H7 (cell line): ENCODE measurements around the gene APMAP. TPM values are rescaled to one million over a fixed set of nuclear protein-coding genes. Genes with fewer than 3 reads are reported as not detected.

ENCODE experiments used
- DNase-seq: peaks from one replicate; pipeline ENCODE4 v3.0.0; 2012
- H3K27me3 ChIP-seq: 2 replicates; pipeline ENCODE4 v1.6.0; 2011; ENCODE audit warnings: mild to moderate bottlenecking, low read length; ENCODE audit not compliant: control insufficient read depth, insufficient read depth
- H3K36me3 ChIP-seq: replicated peaks from 2 replicates; pipeline ENCODE4 v1.5.1; 2011; ENCODE audit warnings: low read length; ENCODE audit not compliant: control insufficient read depth, insufficient read depth
- H3K4me3 ChIP-seq: 2 replicates; pipeline ENCODE4 v1.5.1; 2011; ENCODE audit warnings: low read depth, mild to moderate bottlenecking, control low read depth, low read length, moderate library complexity; ENCODE audit not compliant: insufficient read depth
- total RNA-seq: library from RNA; depleted of rRNA; stranded (reverse); fragments of >200 nt; shearing (Covaris generic); gene quantifications from 2 replicates; pipeline ENCODE4 v1.2.3, GENCODE V29; 2014

Gene APMAP
- total RNA-seq, 1 experiment from 2014 or later: 63.5 TPM

GRCh38 chr20:24978513-24978912 is 14.0 kb downstream of the APMAP start:
- DNase-seq: no peak
- Histone ChIP-seq H3K4me3 (no peak overlapping the region), H3K27me3 (no peaks in the 10 kb centered on the region), H3K36me3 (peaks cover 4% of the 10 kb centered on the region)

GRCh38 chr20:24977797-24978196 is 14.8 kb downstream of the APMAP start:
- Histone ChIP-seq H3K4me3 (no peak overlapping the region), H3K27me3 (no peaks in the 10 kb centered on the region), H3K36me3 (peaks cover 4% of the 10 kb centered on the region)
- no peak for DNase-seq

GRCh38 chr20:24977336-24977735 is 15.2 kb downstream of the APMAP start:
- peaks cover 7% of the 10 kb centered on the region for H3K36me3 ChIP-seq
- no peak overlapping the region for H3K4me3 ChIP-seq
- no peak for DNase-seq
- H3K27me3 ChIP-seq: no peaks in the 10 kb centered on the region

GRCh38 chr20:24972341-24972740 is 20.2 kb downstream of the APMAP start:
- peaks cover 22% of the 10 kb centered on the region for H3K36me3 ChIP-seq
- DNase-seq: no peak
- no peaks in the 10 kb centered on the region for H3K27me3 ChIP-seq

GRCh38 chr20:24971376-24972101 is 21.0 kb downstream of the APMAP start:
- no peak overlapping the region for H3K4me3 ChIP-seq
- no peak for DNase-seq
- peaks cover 20% of the 10 kb centered on the region for H3K36me3 ChIP-seq
- H3K27me3 ChIP-seq: no peaks in the 10 kb centered on the region

More at GRCh38 chr20:24972341-24972740, 20.2 kb downstream of the APMAP start:
- H3K4me3 ChIP-seq: no peak overlapping the region

GRCh38 chr20:24970754-24971153 is 21.8 kb downstream of the APMAP start:
- no peaks in the 10 kb centered on the region for H3K27me3 ChIP-seq
- DNase-seq: no peak
- no peak overlapping the region for H3K4me3 ChIP-seq
- H3K36me3 ChIP-seq: peaks cover 20% of the 10 kb centered on the region

- no peak for DNase-seq
Measured at GRCh38 chr20:24970030-24970553, 22.5 kb downstream of the APMAP start.

GRCh38 chr20:24969186-24970029 is 23.1 kb downstream of the APMAP start:
- DNase-seq: no peak
- Histone ChIP-seq H3K36me3 (peaks cover 21% of the 10 kb centered on the region), H3K27me3 (no peaks in the 10 kb centered on the region), H3K4me3 (no peak overlapping the region)

More at GRCh38 chr20:24970030-24970553, 22.5 kb downstream of the APMAP start:
- H3K27me3 ChIP-seq: no peaks in the 10 kb centered on the region
- H3K4me3 ChIP-seq: no peak overlapping the region
- peaks cover 20% of the 10 kb centered on the region for H3K36me3 ChIP-seq

GRCh38 chr20:24968278-24968800 is 24.2 kb downstream of the APMAP start:
- DNase-seq: no peak
- Histone ChIP-seq H3K4me3 (no peak overlapping the region), H3K36me3 (peaks cover 22% of the 10 kb centered on the region), H3K27me3 (no peaks in the 10 kb centered on the region)

GRCh38 chr20:24966317-24967012 is 26.1 kb downstream of the APMAP start:
- no peak for DNase-seq
- H3K36me3 ChIP-seq: peaks cover 17% of the 10 kb centered on the region
- no peak overlapping the region for H3K4me3 ChIP-seq
- no peaks in the 10 kb centered on the region for H3K27me3 ChIP-seq

GRCh38 chr20:24965065-24965919 is 27.3 kb downstream of the APMAP start:
- no peak for DNase-seq

GRCh38 chr20:24964506-24964840 is 28.1 kb downstream of the APMAP start:
- H3K27me3 ChIP-seq: no peaks in the 10 kb centered on the region
- DNase-seq: no peak
- H3K4me3 ChIP-seq: no peak overlapping the region
- H3K36me3 ChIP-seq: peaks cover 10% of the 10 kb centered on the region

More at GRCh38 chr20:24965065-24965919, 27.3 kb downstream of the APMAP start:
- Histone ChIP-seq H3K4me3 (no peak overlapping the region), H3K27me3 (no peaks in the 10 kb centered on the region), H3K36me3 (peaks cover 16% of the 10 kb centered on the region)

GRCh38 chr20:24963672-24964505 is 28.7 kb downstream of the APMAP start:
- H3K36me3 ChIP-seq: peaks cover 5% of the 10 kb centered on the region
- no peak overlapping the region for H3K4me3 ChIP-seq
- DNase-seq: no peak
- no peaks in the 10 kb centered on the region for H3K27me3 ChIP-seq
